H9 (cell line): ENCODE measurements around the gene OPTC. TPM values are rescaled to one million over a fixed set of nuclear protein-coding genes. Genes with fewer than 3 reads are reported as not detected.

ENCODE experiments used
- DNase-seq: peaks from one replicate; pipeline ENCODE4 v3.0.0-alpha.2; 2017
- H2AFZ ChIP-seq: one replicate; pipeline ENCODE4 v1.6.1; 2013; ENCODE audit warnings: mild to moderate bottlenecking, low read length, control low read depth, moderate library complexity
- H2AK5ac ChIP-seq: 2 replicates; pipeline ENCODE4 v1.6.1; 2013; ENCODE audit warnings: low read length, control low read depth, mixed read lengths; ENCODE audit not compliant: insufficient read length
- H2BK120ac ChIP-seq: one replicate; pipeline ENCODE4 v1.6.1; 2013; ENCODE audit warnings: low read depth, mild to moderate bottlenecking, low read length, control low read depth, inconsistent platforms; ENCODE audit not compliant: poor library complexity, severe bottlenecking
- H2BK12ac ChIP-seq: 2 replicates; pipeline ENCODE4 v1.6.1; 2013; ENCODE audit warnings: low read length, control low read depth, mixed read lengths, low read depth; ENCODE audit not compliant: insufficient read length
- H2BK15ac ChIP-seq: 2 replicates; pipeline ENCODE4 v1.6.1; 2013; ENCODE audit warnings: low read depth, low read length, control low read depth
- H2BK20ac ChIP-seq: one replicate; pipeline ENCODE4 v1.6.1; 2013; ENCODE audit warnings: low read depth, mild to moderate bottlenecking, low read length, control low read depth, inconsistent platforms; ENCODE audit not compliant: poor library complexity, severe bottlenecking
- H2BK5ac ChIP-seq: 2 replicates; pipeline ENCODE4 v1.6.1; 2013; ENCODE audit warnings: low read length, control low read depth, mixed read lengths; ENCODE audit not compliant: insufficient read length
- H3K14ac ChIP-seq: 2 replicates; pipeline ENCODE4 v1.6.1; 2013; ENCODE audit warnings: low read length, control low read depth; ENCODE audit not compliant: insufficient read depth
- H3K18ac ChIP-seq: 2 replicates; pipeline ENCODE4 v1.6.1; 2013; ENCODE audit warnings: low read depth, mild to moderate bottlenecking, mixed read lengths, low read length, control low read depth; ENCODE audit not compliant: insufficient read length
- H3K23ac ChIP-seq: 2 replicates; pipeline ENCODE4 v1.6.1; 2013; ENCODE audit warnings: low read length, control low read depth, mixed read lengths, low read depth; ENCODE audit not compliant: insufficient read length
- H3K23me2 ChIP-seq: 2 replicates; pipeline ENCODE4 v1.6.1; 2013; ENCODE audit warnings: low read depth, mild to moderate bottlenecking, mixed read lengths, low read length, control low read depth; ENCODE audit not compliant: insufficient read length, poor library complexity, severe bottlenecking
- H3K27ac ChIP-seq: 2 replicates; pipeline ENCODE4 v1.5.1; 2013; ENCODE audit warnings: low read length, control low read depth, mixed read lengths, low read depth; ENCODE audit not compliant: insufficient read length
- H3K27me3 ChIP-seq: 2 replicates; pipeline ENCODE4 v1.6.1; 2013; ENCODE audit warnings: low read length, control low read depth, inconsistent platforms; ENCODE audit not compliant: insufficient read depth
- H3K4ac ChIP-seq: 2 replicates; pipeline ENCODE4 v1.6.1; 2013; ENCODE audit warnings: low read depth, mild to moderate bottlenecking, control low read depth, inconsistent platforms, low read length, moderate library complexity
- H3K4me1 ChIP-seq: 2 replicates; pipeline ENCODE4 v1.6.1; 2013; ENCODE audit warnings: low read length, control low read depth, inconsistent platforms; ENCODE audit not compliant: insufficient read depth
- H3K4me2 ChIP-seq: 2 replicates; pipeline ENCODE4 v1.6.1; 2013; ENCODE audit warnings: low read length, control low read depth, mixed read lengths; ENCODE audit not compliant: insufficient read length, insufficient read depth
- H3K56ac ChIP-seq: 2 replicates; pipeline ENCODE4 v1.6.1; 2013; ENCODE audit warnings: low read depth, mild to moderate bottlenecking, mixed read lengths, low read length, control low read depth; ENCODE audit not compliant: insufficient read length
- H3K79me1 ChIP-seq: 2 replicates; pipeline ENCODE4 v1.6.1; 2013; ENCODE audit warnings: low read depth, mild to moderate bottlenecking, moderate library complexity, low read length, control low read depth, inconsistent platforms; ENCODE audit not compliant: insufficient read depth, poor library complexity, severe bottlenecking
- H3K79me2 ChIP-seq: 2 replicates; pipeline ENCODE4 v1.6.1; 2013; ENCODE audit warnings: low read length, control low read depth, inconsistent platforms; ENCODE audit not compliant: insufficient read depth
- H3K9ac ChIP-seq: 2 replicates; pipeline ENCODE4 v1.6.1; 2013; ENCODE audit warnings: low read length, control low read depth, mixed read lengths; ENCODE audit not compliant: insufficient read length; ENCODE audit errors: extremely low read depth
- H3K9me3 ChIP-seq: one replicate; pipeline ENCODE4 v1.6.1; 2013; ENCODE audit warnings: low read depth, low read length, inconsistent platforms; ENCODE audit not compliant: control insufficient read depth
- H3T11ph ChIP-seq: one replicate; pipeline ENCODE4 v1.6.1; 2013; ENCODE audit warnings: mild to moderate bottlenecking, low read length, control low read depth, inconsistent platforms
- H4K20me1 ChIP-seq: one replicate; pipeline ENCODE4 v1.6.1; 2013; ENCODE audit not compliant: control insufficient read depth, insufficient read length, insufficient read depth
- H4K5ac ChIP-seq: 2 replicates; pipeline ENCODE4 v1.6.1; 2013; ENCODE audit warnings: low read depth, mild to moderate bottlenecking, mixed read lengths, low read length, control low read depth; ENCODE audit not compliant: insufficient read length
- H4K8ac ChIP-seq: replicated peaks from 2 replicates; pipeline ENCODE4 v1.6.1; 2013; ENCODE audit warnings: low read length, control low read depth, mixed read lengths, low read depth; ENCODE audit not compliant: insufficient read length
- H4K91ac ChIP-seq: 2 replicates; pipeline ENCODE4 v1.6.1; 2013; ENCODE audit warnings: low read depth, mild to moderate bottlenecking, moderate library complexity, mixed read lengths, low read length, control low read depth; ENCODE audit not compliant: insufficient read length
- H3K27ac Mint-ChIP-seq, 3 experiments: 2 replicates in 2 of 3; 3 replicates in 1 of 3; pipeline ENCODE4 v1.8.0; 2020 to 2021; ENCODE audit warnings: mixed read lengths in 3 of 3, mild to moderate bottlenecking in 1 of 3, moderate library complexity in 1 of 3
- H3K27me3 Mint-ChIP-seq: 2 replicates; pipeline ENCODE4 v1.8.0; 2021; ENCODE audit warnings: low read depth, mild to moderate bottlenecking, moderate library complexity, mixed read lengths
- H3K36me3 Mint-ChIP-seq, 3 experiments: 2 replicates in 2 of 3; 3 replicates in 1 of 3; pipeline ENCODE4 v1.8.0; 2020 to 2021; ENCODE audit warnings: low read depth in 3 of 3, mixed read lengths in 3 of 3; ENCODE audit not compliant: insufficient read depth in 1 of 3
- H3K4me1 Mint-ChIP-seq, 2 experiments: 2 replicates each; pipeline ENCODE4 v1.8.0; 2020; ENCODE audit warnings: mixed read lengths in 2 of 2
- H3K4me3 Mint-ChIP-seq, 2 experiments: 2 replicates in 1 of 2; 3 replicates in 1 of 2; pipeline ENCODE4 v1.8.0; 2020 to 2021; ENCODE audit warnings: mild to moderate bottlenecking in 2 of 2, mixed read lengths in 2 of 2, moderate library complexity in 1 of 2
- H3K9me3 Mint-ChIP-seq, 2 experiments: 2 replicates in 1 of 2; 3 replicates in 1 of 2; pipeline ENCODE4 v1.8.0; 2020; ENCODE audit warnings: mild to moderate bottlenecking in 2 of 2, mixed read lengths in 2 of 2, moderate library complexity in 1 of 2
- WGBS: extraction: QIAGEN DNeasy Blood & Tissue Kit; methylation state at CpG from one replicate; pipeline ENCODE4 v1.1.7; 2013; ENCODE audit warnings: missing lambda C conversion rate, low lambda C conversion rate, mixed read lengths; ENCODE audit not compliant: insufficient read length; ENCODE audit errors: extremely low coverage; 5-methylcytosine and 5-hydroxymethylcytosine counted together
- total RNA-seq: library from RNA; stranded (reverse); gene quantifications from 2 replicates; pipeline ENCODE4 v1.2.1, GENCODE V29; 2021
- TF ChIP-seq, protein P1 (sequence below): fragments of 200-600 bp; sonication (generic); conservative IDR thresholded peaks from 3 replicates; pipeline ENCODE4 v1.8.0; 2021; ENCODE audit warnings: antibody characterized with exemption, mild to moderate bottlenecking

Gene OPTC
- total RNA-seq, 1 experiment from 2014 or later = 1.1 TPM

DNA sequence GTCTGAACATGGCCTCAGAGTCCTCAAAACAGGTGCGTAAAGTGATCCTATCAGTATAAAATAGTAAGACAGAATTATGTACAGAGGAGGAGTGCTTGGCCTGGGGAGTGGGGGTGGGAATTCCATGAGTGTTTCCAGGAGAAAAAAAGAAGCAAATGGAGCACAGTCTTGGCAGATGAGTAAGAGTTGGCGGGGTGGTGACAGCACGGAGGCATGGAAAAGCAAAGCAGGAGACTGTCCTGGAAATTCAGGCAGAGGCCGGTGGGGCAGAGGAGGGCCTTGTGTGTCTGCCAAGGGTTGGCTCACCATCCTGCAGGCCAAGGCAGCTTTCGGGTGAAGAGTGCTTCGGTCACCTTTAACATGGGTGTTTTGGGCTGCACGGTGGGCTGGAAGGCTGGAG is 63.4 kb downstream of the OPTC start:
- H3K14ac ChIP-seq = no peak overlapping the region; the same call in 1 of the 2 replicates
- no peaks in the 10 kb centered on the region; the same call in 1 of the 2 replicates for H3K27me3 ChIP-seq
- no peak overlapping the region for H2AFZ ChIP-seq
- no peak overlapping the region for H3K9ac ChIP-seq
- peaks cover 13% of the 10 kb centered on the region; the same call in 1 of the 2 replicates for H3K4me1 ChIP-seq
- H3K36me3 Mint-ChIP-seq = no peaks in the 10 kb centered on the region
- no peak overlapping the region; a peak in 1 of 5 replicates for H3K4me3 Mint-ChIP-seq
- H2BK12ac ChIP-seq = no peak overlapping the region
- H4K20me1 ChIP-seq = no peaks in the 10 kb centered on the region
- no peaks in the 10 kb centered on the region for H3K9me3 ChIP-seq
- H3K79me2 ChIP-seq = no peaks in the 10 kb centered on the region
- H3K27ac ChIP-seq = no peak overlapping the region
- no peak for DNase-seq
- H4K8ac ChIP-seq = no peak overlapping the region
- no peak overlapping the region for H3K18ac ChIP-seq
- peaks cover 41 to 42% of the 10 kb centered on the region in 2 experiments for H3K4me1 Mint-ChIP-seq
- no peak overlapping the region for H3T11ph ChIP-seq
- H2BK5ac ChIP-seq = no peak overlapping the region
- no peak overlapping the region for H4K5ac ChIP-seq
- H2BK15ac ChIP-seq = no peak overlapping the region
- no peak overlapping the region for H2BK120ac ChIP-seq
- TF ChIP-seq, protein P1, sequence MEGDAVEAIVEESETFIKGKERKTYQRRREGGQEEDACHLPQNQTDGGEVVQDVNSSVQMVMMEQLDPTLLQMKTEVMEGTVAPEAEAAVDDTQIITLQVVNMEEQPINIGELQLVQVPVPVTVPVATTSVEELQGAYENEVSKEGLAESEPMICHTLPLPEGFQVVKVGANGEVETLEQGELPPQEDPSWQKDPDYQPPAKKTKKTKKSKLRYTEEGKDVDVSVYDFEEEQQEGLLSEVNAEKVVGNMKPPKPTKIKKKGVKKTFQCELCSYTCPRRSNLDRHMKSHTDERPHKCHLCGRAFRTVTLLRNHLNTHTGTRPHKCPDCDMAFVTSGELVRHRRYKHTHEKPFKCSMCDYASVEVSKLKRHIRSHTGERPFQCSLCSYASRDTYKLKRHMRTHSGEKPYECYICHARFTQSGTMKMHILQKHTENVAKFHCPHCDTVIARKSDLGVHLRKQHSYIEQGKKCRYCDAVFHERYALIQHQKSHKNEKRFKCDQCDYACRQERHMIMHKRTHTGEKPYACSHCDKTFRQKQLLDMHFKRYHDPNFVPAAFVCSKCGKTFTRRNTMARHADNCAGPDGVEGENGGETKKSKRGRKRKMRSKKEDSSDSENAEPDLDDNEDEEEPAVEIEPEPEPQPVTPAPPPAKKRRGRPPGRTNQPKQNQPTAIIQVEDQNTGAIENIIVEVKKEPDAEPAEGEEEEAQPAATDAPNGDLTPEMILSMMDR = no peak
- H3K4me2 ChIP-seq = no peak overlapping the region
- no peak overlapping the region for H3K23ac ChIP-seq
- H3K56ac ChIP-seq = no peak overlapping the region
- H3K9me3 Mint-ChIP-seq = no peaks in the 10 kb centered on the region
- H4K91ac ChIP-seq = no peak overlapping the region
- H3K79me1 ChIP-seq = no peaks in the 10 kb centered on the region
- no peak overlapping the region for H2BK20ac ChIP-seq
- WGBS = no CpG with 5 or more reads among the region's 7 CpGs
- no peaks in the 10 kb centered on the region for H3K23me2 ChIP-seq
- H3K27ac Mint-ChIP-seq = peak overlapping the region in 1 of 3 experiments; percentile 20; a peak in 2 of 7 replicates
- no peak overlapping the region for H3K4ac ChIP-seq
- H2AK5ac ChIP-seq = no peak overlapping the region
- H3K27me3 Mint-ChIP-seq = peaks cover 1% of the 10 kb centered on the region; the same call in 1 of the 2 replicates
